GM23338 (cell line): ENCODE results near the gene EEF1AKMT2.

Experiments used
- CREB1 ChIP-seq: fragments of 250-450 bp; sonication (Bioruptor Pico); IDR thresholded peaks from 2 replicates; pipeline ENCODE4 v1.5.0; 2020; ENCODE audit warnings: low read depth, mild to moderate bottlenecking, moderate library complexity
- EZH2 ChIP-seq: fragments of 200-600 bp; sonication (generic); IDR thresholded peaks from one replicate; pipeline ENCODE4 v1.8.0; 2017; ENCODE audit warnings: antibody characterized with exemption, mild to moderate bottlenecking, low read depth; ENCODE audit not compliant: unreplicated experiment
- EZH2phosphoT487 ChIP-seq: fragments of 200-600 bp; sonication (generic); IDR thresholded peaks from one replicate; pipeline ENCODE4 v1.8.1; 2018; ENCODE audit warnings: antibody characterized with exemption; ENCODE audit not compliant: unreplicated experiment
- JUNB ChIP-seq: IDR thresholded peaks from one replicate; pipeline ENCODE4 v1.6.1; 2016; ENCODE audit warnings: antibody characterized with exemption; ENCODE audit not compliant: unreplicated experiment
- NANOG ChIP-seq: IDR thresholded peaks from 2 replicates; pipeline ENCODE4 v1.6.1; 2016; ENCODE audit warnings: antibody characterized with exemption, borderline replicate concordance
- POLR2AphosphoS5 ChIP-seq: IDR thresholded peaks from 2 replicates; pipeline ENCODE4 v1.6.1; 2016; ENCODE audit warnings: antibody characterized with exemption, low read depth
- STAT1 ChIP-seq: IDR thresholded peaks from one replicate; pipeline ENCODE4 v1.6.1; 2016; ENCODE audit warnings: antibody characterized with exemption; ENCODE audit not compliant: unreplicated experiment
- ZNF114 ChIP-seq: fragments of 250-450 bp; sonication (Bioruptor Pico); IDR thresholded peaks from 2 replicates; pipeline ENCODE4 v1.5.0; 2020; ENCODE audit warnings: mild to moderate bottlenecking, moderate library complexity
- ZNF331 ChIP-seq: fragments of 250-450 bp; sonication (Bioruptor Pico); IDR thresholded peaks from 2 replicates; pipeline ENCODE4 v1.5.0; 2020; ENCODE audit warnings: low read depth, mild to moderate bottlenecking, moderate library complexity
- TF ChIP-seq, protein P1 (sequence below), 2 experiments: fragments of 200-600 bp in 1 of 2; sonication (generic) in 1 of 2; conservative IDR thresholded peaks; 2 replicates each; pipeline versions ENCODE4 v1.5.1 to v1.6.1; 2016 to 2017; ENCODE audit warnings: antibody characterized with exemption in 2 of 2, low read depth in 2 of 2, mild to moderate bottlenecking in 2 of 2, moderate library complexity in 1 of 2
- TF ChIP-seq, protein P2 (sequence below): IDR thresholded peaks from 2 replicates; pipeline ENCODE4 v1.6.1; 2016; ENCODE audit warnings: antibody characterized with exemption
- TF ChIP-seq, protein P3 (sequence below): IDR thresholded peaks from one replicate; pipeline ENCODE4 v1.6.1; 2018; ENCODE audit warnings: antibody characterized with exemption; ENCODE audit not compliant: unreplicated experiment
- TF ChIP-seq, protein P4 (sequence below): fragments of 250-450 bp; sonication (Bioruptor Pico); IDR thresholded peaks from 2 replicates; pipeline ENCODE4 v1.5.0; 2020; ENCODE audit warnings: mild to moderate bottlenecking, moderate library complexity

DNA sequence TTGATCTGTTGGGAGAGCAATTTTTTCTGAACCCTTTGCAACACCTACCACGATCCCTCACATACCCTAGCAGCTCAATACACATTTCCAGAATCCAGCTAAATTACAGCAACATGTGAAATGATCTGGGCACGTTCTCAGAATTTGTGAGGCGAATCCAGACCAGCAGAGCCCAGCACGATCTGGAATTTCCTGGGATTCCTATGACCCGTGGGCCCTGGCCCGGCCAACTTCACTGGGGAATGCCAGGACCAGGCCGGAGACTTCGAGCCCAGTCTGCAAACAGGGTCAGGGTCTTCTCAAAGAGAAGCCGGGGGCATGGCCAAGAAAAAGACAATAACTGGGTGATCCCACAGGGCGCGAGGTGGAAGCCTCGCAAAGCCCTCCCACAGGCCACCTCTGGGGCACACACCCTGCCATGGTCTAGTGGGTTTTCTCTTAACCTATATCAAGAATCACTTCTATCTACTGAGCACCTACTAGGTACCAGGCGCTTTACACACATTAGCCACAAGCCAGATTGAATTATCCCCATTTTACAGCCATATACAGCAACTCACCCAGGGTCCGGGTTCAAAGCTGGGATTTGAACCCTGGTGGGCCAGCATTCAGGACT, 81.3 kb downstream of the EEF1AKMT2 start:
- TF ChIP-seq, protein P1, sequence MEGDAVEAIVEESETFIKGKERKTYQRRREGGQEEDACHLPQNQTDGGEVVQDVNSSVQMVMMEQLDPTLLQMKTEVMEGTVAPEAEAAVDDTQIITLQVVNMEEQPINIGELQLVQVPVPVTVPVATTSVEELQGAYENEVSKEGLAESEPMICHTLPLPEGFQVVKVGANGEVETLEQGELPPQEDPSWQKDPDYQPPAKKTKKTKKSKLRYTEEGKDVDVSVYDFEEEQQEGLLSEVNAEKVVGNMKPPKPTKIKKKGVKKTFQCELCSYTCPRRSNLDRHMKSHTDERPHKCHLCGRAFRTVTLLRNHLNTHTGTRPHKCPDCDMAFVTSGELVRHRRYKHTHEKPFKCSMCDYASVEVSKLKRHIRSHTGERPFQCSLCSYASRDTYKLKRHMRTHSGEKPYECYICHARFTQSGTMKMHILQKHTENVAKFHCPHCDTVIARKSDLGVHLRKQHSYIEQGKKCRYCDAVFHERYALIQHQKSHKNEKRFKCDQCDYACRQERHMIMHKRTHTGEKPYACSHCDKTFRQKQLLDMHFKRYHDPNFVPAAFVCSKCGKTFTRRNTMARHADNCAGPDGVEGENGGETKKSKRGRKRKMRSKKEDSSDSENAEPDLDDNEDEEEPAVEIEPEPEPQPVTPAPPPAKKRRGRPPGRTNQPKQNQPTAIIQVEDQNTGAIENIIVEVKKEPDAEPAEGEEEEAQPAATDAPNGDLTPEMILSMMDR (conservative IDR thresholded peaks at IDR 0.05; ENCODE audit: low read depth in 2 of 2): no peak
- TF ChIP-seq, protein P2, sequence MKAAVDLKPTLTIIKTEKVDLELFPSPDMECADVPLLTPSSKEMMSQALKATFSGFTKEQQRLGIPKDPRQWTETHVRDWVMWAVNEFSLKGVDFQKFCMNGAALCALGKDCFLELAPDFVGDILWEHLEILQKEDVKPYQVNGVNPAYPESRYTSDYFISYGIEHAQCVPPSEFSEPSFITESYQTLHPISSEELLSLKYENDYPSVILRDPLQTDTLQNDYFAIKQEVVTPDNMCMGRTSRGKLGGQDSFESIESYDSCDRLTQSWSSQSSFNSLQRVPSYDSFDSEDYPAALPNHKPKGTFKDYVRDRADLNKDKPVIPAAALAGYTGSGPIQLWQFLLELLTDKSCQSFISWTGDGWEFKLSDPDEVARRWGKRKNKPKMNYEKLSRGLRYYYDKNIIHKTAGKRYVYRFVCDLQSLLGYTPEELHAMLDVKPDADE: no peak
- TF ChIP-seq EZH2phosphoT487 (no peak), EZH2 (no peak), JUNB (no peak), CREB1 (no peak), POLR2AphosphoS5 (no peak), NANOG (no peak), ZNF114 (CRISPR knock-in tag) (no peak), ZNF331 (no peak), STAT1 (no peak)
- TF ChIP-seq, protein P3, sequence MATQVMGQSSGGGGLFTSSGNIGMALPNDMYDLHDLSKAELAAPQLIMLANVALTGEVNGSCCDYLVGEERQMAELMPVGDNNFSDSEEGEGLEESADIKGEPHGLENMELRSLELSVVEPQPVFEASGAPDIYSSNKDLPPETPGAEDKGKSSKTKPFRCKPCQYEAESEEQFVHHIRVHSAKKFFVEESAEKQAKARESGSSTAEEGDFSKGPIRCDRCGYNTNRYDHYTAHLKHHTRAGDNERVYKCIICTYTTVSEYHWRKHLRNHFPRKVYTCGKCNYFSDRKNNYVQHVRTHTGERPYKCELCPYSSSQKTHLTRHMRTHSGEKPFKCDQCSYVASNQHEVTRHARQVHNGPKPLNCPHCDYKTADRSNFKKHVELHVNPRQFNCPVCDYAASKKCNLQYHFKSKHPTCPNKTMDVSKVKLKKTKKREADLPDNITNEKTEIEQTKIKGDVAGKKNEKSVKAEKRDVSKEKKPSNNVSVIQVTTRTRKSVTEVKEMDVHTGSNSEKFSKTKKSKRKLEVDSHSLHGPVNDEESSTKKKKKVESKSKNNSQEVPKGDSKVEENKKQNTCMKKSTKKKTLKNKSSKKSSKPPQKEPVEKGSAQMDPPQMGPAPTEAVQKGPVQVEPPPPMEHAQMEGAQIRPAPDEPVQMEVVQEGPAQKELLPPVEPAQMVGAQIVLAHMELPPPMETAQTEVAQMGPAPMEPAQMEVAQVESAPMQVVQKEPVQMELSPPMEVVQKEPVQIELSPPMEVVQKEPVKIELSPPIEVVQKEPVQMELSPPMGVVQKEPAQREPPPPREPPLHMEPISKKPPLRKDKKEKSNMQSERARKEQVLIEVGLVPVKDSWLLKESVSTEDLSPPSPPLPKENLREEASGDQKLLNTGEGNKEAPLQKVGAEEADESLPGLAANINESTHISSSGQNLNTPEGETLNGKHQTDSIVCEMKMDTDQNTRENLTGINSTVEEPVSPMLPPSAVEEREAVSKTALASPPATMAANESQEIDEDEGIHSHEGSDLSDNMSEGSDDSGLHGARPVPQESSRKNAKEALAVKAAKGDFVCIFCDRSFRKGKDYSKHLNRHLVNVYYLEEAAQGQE: no peak
- TF ChIP-seq, protein P4, sequence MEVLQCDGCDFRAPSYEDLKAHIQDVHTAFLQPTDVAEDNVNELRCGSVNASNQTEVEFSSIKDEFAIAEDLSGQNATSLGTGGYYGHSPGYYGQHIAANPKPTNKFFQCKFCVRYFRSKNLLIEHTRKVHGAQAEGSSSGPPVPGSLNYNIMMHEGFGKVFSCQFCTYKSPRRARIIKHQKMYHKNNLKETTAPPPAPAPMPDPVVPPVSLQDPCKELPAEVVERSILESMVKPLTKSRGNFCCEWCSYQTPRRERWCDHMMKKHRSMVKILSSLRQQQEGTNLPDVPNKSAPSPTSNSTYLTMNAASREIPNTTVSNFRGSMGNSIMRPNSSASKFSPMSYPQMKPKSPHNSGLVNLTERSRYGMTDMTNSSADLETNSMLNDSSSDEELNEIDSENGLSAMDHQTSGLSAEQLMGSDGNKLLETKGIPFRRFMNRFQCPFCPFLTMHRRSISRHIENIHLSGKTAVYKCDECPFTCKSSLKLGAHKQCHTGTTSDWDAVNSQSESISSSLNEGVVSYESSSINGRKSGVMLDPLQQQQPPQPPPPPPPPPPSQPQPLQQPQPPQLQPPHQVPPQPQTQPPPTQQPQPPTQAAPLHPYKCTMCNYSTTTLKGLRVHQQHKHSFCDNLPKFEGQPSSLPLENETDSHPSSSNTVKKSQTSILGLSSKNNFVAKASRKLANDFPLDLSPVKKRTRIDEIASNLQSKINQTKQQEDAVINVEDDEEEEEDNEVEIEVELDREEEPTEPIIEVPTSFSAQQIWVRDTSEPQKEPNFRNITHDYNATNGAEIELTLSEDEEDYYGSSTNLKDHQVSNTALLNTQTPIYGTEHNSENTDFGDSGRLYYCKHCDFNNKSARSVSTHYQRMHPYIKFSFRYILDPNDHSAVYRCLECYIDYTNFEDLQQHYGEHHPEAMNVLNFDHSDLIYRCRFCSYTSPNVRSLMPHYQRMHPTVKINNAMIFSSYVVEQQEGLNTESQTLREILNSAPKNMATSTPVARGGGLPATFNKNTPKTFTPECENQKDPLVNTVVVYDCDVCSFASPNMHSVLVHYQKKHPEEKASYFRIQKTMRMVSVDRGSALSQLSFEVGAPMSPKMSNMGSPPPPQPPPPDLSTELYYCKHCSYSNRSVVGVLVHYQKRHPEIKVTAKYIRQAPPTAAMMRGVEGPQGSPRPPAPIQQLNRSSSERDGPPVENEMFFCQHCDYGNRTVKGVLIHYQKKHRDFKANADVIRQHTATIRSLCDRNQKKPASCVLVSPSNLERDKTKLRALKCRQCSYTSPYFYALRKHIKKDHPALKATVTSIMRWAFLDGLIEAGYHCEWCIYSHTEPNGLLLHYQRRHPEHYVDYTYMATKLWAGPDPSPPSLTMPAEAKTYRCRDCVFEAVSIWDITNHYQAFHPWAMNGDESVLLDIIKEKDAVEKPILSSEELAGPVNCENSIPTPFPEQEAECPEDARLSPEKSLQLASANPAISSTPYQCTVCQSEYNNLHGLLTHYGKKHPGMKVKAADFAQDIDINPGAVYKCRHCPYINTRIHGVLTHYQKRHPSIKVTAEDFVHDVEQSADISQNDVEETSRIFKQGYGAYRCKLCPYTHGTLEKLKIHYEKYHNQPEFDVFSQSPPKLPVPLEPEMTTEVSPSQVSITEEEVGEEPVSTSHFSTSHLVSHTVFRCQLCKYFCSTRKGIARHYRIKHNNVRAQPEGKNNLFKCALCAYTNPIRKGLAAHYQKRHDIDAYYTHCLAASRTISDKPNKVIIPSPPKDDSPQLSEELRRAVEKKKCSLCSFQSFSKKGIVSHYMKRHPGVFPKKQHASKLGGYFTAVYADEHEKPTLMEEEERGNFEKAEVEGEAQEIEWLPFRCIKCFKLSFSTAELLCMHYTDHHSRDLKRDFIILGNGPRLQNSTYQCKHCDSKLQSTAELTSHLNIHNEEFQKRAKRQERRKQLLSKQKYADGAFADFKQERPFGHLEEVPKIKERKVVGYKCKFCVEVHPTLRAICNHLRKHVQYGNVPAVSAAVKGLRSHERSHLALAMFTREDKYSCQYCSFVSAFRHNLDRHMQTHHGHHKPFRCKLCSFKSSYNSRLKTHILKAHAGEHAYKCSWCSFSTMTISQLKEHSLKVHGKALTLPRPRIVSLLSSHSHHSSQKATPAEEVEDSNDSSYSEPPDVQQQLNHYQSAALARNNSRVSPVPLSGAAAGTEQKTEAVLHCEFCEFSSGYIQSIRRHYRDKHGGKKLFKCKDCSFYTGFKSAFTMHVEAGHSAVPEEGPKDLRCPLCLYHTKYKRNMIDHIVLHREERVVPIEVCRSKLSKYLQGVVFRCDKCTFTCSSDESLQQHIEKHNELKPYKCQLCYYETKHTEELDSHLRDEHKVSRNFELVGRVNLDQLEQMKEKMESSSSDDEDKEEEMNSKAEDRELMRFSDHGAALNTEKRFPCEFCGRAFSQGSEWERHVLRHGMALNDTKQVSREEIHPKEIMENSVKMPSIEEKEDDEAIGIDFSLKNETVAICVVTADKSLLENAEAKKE (CRISPR knock-in tag): no peak
